Measurements from ENCODE around the gene PAK3. TPM values are rescaled to one million over a fixed set of nuclear protein-coding genes. Genes with fewer than 3 reads are reported as not detected.

PAK3 gene
- total RNA-seq, 1 experiment from 2014 or later: 7.5 TPM

GRCh38 chrX:111116666-111117065, 20.7 kb downstream of the PAK3 start:
- H2BK120ac ChIP-seq (ENCODE audit: low read depth, low read length, poor library complexity, severe bottlenecking): no peak overlapping the region
- WGBS (ENCODE audit: extremely low coverage, insufficient read length, low lambda C conversion rate): no CpG with 5 or more reads among the region's 1 CpG
- no peak overlapping the region for H3K4ac ChIP-seq (ENCODE audit: low read depth, low read length)
- no peak overlapping the region for H3K27ac ChIP-seq (ENCODE audit: insufficient read length, low read depth, low read length)
- H3T11ph ChIP-seq (ENCODE audit: low read length): no peak overlapping the region
- H3K23me2 ChIP-seq (ENCODE audit: insufficient read length, low read depth, low read length, poor library complexity, severe bottlenecking): no peaks in the 10 kb centered on the region
- H3K14ac ChIP-seq (ENCODE audit: insufficient read depth, low read length): no peak overlapping the region
- no peak overlapping the region for H2AFZ ChIP-seq (ENCODE audit: low read length)
- H3K4me2 ChIP-seq (ENCODE audit: insufficient read depth, insufficient read length, low read length): no peak overlapping the region
- H3K9me3 Mint-ChIP-seq: no peaks in the 10 kb centered on the region
- no peak overlapping the region for H3K4me3 Mint-ChIP-seq
- H3K23ac ChIP-seq (ENCODE audit: insufficient read length, low read depth, low read length): no peak overlapping the region
- H3K4me1 Mint-ChIP-seq: peaks cover 4 to 5% of the 10 kb centered on the region in 2 experiments; a peak in 2 of 4 replicates
- H3K18ac ChIP-seq (ENCODE audit: insufficient read length, low read depth, low read length): no peak overlapping the region
- TF ChIP-seq, protein P1, sequence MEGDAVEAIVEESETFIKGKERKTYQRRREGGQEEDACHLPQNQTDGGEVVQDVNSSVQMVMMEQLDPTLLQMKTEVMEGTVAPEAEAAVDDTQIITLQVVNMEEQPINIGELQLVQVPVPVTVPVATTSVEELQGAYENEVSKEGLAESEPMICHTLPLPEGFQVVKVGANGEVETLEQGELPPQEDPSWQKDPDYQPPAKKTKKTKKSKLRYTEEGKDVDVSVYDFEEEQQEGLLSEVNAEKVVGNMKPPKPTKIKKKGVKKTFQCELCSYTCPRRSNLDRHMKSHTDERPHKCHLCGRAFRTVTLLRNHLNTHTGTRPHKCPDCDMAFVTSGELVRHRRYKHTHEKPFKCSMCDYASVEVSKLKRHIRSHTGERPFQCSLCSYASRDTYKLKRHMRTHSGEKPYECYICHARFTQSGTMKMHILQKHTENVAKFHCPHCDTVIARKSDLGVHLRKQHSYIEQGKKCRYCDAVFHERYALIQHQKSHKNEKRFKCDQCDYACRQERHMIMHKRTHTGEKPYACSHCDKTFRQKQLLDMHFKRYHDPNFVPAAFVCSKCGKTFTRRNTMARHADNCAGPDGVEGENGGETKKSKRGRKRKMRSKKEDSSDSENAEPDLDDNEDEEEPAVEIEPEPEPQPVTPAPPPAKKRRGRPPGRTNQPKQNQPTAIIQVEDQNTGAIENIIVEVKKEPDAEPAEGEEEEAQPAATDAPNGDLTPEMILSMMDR (conservative IDR thresholded peaks at IDR 0.05): no peak
- H4K20me1 ChIP-seq (ENCODE audit: control insufficient read depth, insufficient read depth, insufficient read length): no peaks in the 10 kb centered on the region
- no peak overlapping the region for H3K27ac Mint-ChIP-seq
- H4K8ac ChIP-seq (replicated peaks; ENCODE audit: insufficient read length, low read depth, low read length): no peak overlapping the region
- H3K36me3 Mint-ChIP-seq (ENCODE audit: insufficient read depth in 1 of 3, low read depth in 3 of 3): peaks cover 0 to 24% (median 4%) of the 10 kb centered on the region in 3 experiments; a peak in 3 of 7 replicates
- no peaks in the 10 kb centered on the region for H3K9me3 ChIP-seq (ENCODE audit: control insufficient read depth, low read depth, low read length)
- H2BK5ac ChIP-seq (ENCODE audit: insufficient read length, low read length): no peak overlapping the region
- H3K4me1 ChIP-seq (ENCODE audit: insufficient read depth, low read length): peaks cover 3% of the 10 kb centered on the region; the same call in 1 of the 2 replicates
- H3K79me1 ChIP-seq (ENCODE audit: insufficient read depth, low read depth, low read length, poor library complexity, severe bottlenecking): no peaks in the 10 kb centered on the region
- H2BK12ac ChIP-seq (ENCODE audit: insufficient read length, low read depth, low read length): no peak overlapping the region
- no peak overlapping the region for H4K5ac ChIP-seq (ENCODE audit: insufficient read length, low read depth, low read length)
- H3K56ac ChIP-seq (ENCODE audit: insufficient read length, low read depth, low read length): no peak overlapping the region
- DNase-seq: no peak
- H2BK15ac ChIP-seq (ENCODE audit: low read depth, low read length): no peak overlapping the region
- H3K27me3 Mint-ChIP-seq (ENCODE audit: low read depth): no peaks in the 10 kb centered on the region
- no peak overlapping the region for H3K9ac ChIP-seq (ENCODE audit: extremely low read depth, insufficient read length, low read length)
- H2BK20ac ChIP-seq (ENCODE audit: low read depth, low read length, poor library complexity, severe bottlenecking): no peak overlapping the region
- H2AK5ac ChIP-seq (ENCODE audit: insufficient read length, low read length): no peak overlapping the region
- H4K91ac ChIP-seq (ENCODE audit: insufficient read length, low read depth, low read length): no peak overlapping the region
- no peaks in the 10 kb centered on the region for H3K79me2 ChIP-seq (ENCODE audit: insufficient read depth, low read length)
- H3K27me3 ChIP-seq (ENCODE audit: insufficient read depth, low read length): no peaks in the 10 kb centered on the region
